B cell (primary cell): Measurements from ENCODE around the gene U2AF1. TPM values are rescaled to one million over a fixed set of nuclear protein-coding genes. Genes with fewer than 3 reads are reported as not detected.
"Not testable (repeated sequence)": the region's sequence is repeated elsewhere in the genome, so short reads cannot be mapped to it uniquely, and the experiment has no call there.

ENCODE experiments used
- ATAC-seq: fragments of 200-7000 bp; cut with Tn5 transposase; one replicate; pipeline ENCODE4 v1.10.0; 2021; ENCODE audit warnings: low read depth, mild to moderate bottlenecking, moderate number of reproducible peaks, moderate library complexity
- CTCF ChIA-PET: fragments of 350-600 bp; sonication (Branson Sonifier 250); formaldehyde crosslinking; loops from one replicate; lab custom pipeline; 2021; ENCODE audit warnings: antibody characterized with exemption, inconsistent platforms; lab: Charles Lee
- POLR2A ChIA-PET: fragments of 350-600 bp; sonication (Branson Sonifier 250); formaldehyde crosslinking; loops from one replicate; lab custom pipeline; 2021; ENCODE audit warnings: antibody characterized with exemption; lab: Charles Lee
- DNase-seq: peaks from one replicate; pipeline ENCODE4 v3.0.0; 2013
- H2AFZ ChIP-seq: 2 replicates; pipeline ENCODE4 v1.6.1; 2012; ENCODE audit warnings: mild to moderate bottlenecking, low read depth, low read length; ENCODE audit not compliant: insufficient read depth, poor library complexity, severe bottlenecking
- H3K27ac ChIP-seq, 2 donors: 1 replicate in 1 of 2; 2 replicates in 1 of 2; pipeline ENCODE4 v1.5.1; 2012 to 2013; ENCODE audit warnings: low read length in 2 of 2, mild to moderate bottlenecking in 2 of 2, moderate library complexity in 1 of 2
- H3K27me3 ChIP-seq, 4 experiments: fragments of 200-600 bp in 1 of 4; sonication (generic) in 1 of 4; replicated peaks in 1 of 4; 1 replicate in 2 of 4; 2 replicates in 2 of 4; pipeline versions ENCODE4 v1.6.1 to v1.7.0; 2013 to 2016; ENCODE audit warnings: low read length in 3 of 4, mild to moderate bottlenecking in 2 of 4, mixed read lengths in 1 of 4, moderate library complexity in 1 of 4; ENCODE audit not compliant: insufficient read depth in 4 of 4, control insufficient read depth in 3 of 4; ENCODE audit errors: control extremely low read depth in 1 of 4
- H3K36me3 ChIP-seq, 2 experiments: replicated peaks in 1 of 2; 1 replicate in 1 of 2; 2 replicates in 1 of 2; pipeline versions ENCODE4 v1.6.1 to v1.7.1; 2013; ENCODE audit warnings: low read length in 1 of 2; ENCODE audit not compliant: insufficient read depth in 2 of 2, control insufficient read depth in 1 of 2; ENCODE audit errors: control extremely low read depth in 1 of 2, extremely low read depth in 1 of 2
- H3K4me1 ChIP-seq, 2 donors: fragments of 200-600 bp in 1 of 2; sonication (generic) in 1 of 2; 1 replicate in 1 of 2; 2 replicates in 1 of 2; pipeline versions ENCODE4 v1.5.1 to v1.6.1; 2013 to 2017; ENCODE audit warnings: low read length in 2 of 2; ENCODE audit not compliant: control insufficient read depth in 2 of 2, insufficient read depth in 2 of 2
- H3K4me2 ChIP-seq: replicated peaks from 2 replicates; pipeline ENCODE3; 2012; ENCODE audit warnings: mild to moderate bottlenecking, low read depth, low read length; ENCODE audit not compliant: poor library complexity, severe bottlenecking
- H3K4me3 ChIP-seq, 5 experiments: fragments of 200-600 bp in 1 of 5; sonication (generic) in 1 of 5; 1 replicate in 3 of 5; 2 replicates in 2 of 5; pipeline versions ENCODE4 v1.5.1 to v1.7.0; 2011 to 2016; ENCODE audit warnings: low read length in 4 of 5, mild to moderate bottlenecking in 4 of 5, low read depth in 2 of 5, control low read depth in 1 of 5, moderate library complexity in 1 of 5; ENCODE audit not compliant: insufficient read depth in 1 of 5; ENCODE audit errors: control extremely low read depth in 1 of 5, extremely low read depth in 1 of 5
- H3K79me2 ChIP-seq: fragments of 200-600 bp; sonication (generic); one replicate; pipeline ENCODE4 v1.6.0; 2016; ENCODE audit warnings: low read length; ENCODE audit not compliant: control insufficient read depth, insufficient read depth
- H3K9ac ChIP-seq: fragments of 200-600 bp; sonication (generic); 2 replicates; pipeline ENCODE4 v1.6.1; 2017; ENCODE audit warnings: mild to moderate bottlenecking, low read length, moderate library complexity
- H3K9me3 ChIP-seq, 3 donors: one replicate each; pipeline versions ENCODE4 v1.6.1 to v1.7.1; 2013; ENCODE audit warnings: low read length in 2 of 3; ENCODE audit not compliant: control insufficient read depth in 2 of 3, insufficient read depth in 1 of 3; ENCODE audit errors: control extremely low read depth in 1 of 3
- H4K20me1 ChIP-seq: 2 replicates; pipeline ENCODE4 v1.6.0; 2012; ENCODE audit warnings: mild to moderate bottlenecking, low read length; ENCODE audit not compliant: insufficient read depth, control insufficient read depth, poor library complexity, severe bottlenecking
- H3K27ac Mint-ChIP-seq: one replicate; pipeline ENCODE4 v1.8.0; 2021; ENCODE audit warnings: mixed read lengths
- H3K27me3 Mint-ChIP-seq: one replicate; pipeline ENCODE4 v1.8.0; 2021; ENCODE audit warnings: mixed read lengths
- H3K4me1 Mint-ChIP-seq: one replicate; pipeline ENCODE4 v1.8.0; 2021; ENCODE audit warnings: mixed read lengths
- H3K4me3 Mint-ChIP-seq: one replicate; pipeline ENCODE4 v1.8.0; 2021; ENCODE audit warnings: mixed read lengths
- H3K9me3 Mint-ChIP-seq: one replicate; pipeline ENCODE4 v1.8.0; 2022; ENCODE audit warnings: mixed read lengths; ENCODE audit not compliant: insufficient read depth
- WGBS: methylation state at CpG from one replicate; pipeline ENCODE4 v1.1.5; 2013; ENCODE audit warnings: missing lambda C conversion rate; ENCODE audit not compliant: insufficient coverage; 5-methylcytosine and 5-hydroxymethylcytosine counted together
- intact Hi-C: fragments of 100-400 bp; cut with micrococcal nuclease; formaldehyde crosslinking; loops from one replicate; pipeline ENCODE4 v1.10.0; 2022
- polyA plus RNA-seq: library from polyadenylated mRNA; depleted of rRNA; stranded (reverse); fragments of >200 nt; gene quantifications from 2 replicates; pipeline ENCODE4 v1.2.3, GENCODE V29; 2012
- total RNA-seq, 2 donors: library from RNA; stranded (reverse); fragments of 120-200 nt in 1 of 2; gene quantifications; 1 replicate in 1 of 2; 2 replicates in 1 of 2; pipeline versions ENCODE4 v1.2.3 to v1.2.4, GENCODE V29; 2013 to 2022

Gene U2AF1
- total and polyA plus RNA-seq, 2 donors (not counting 1 experiment from before 2014, with no cell fraction given), result 70.9 to 104 TPM

DNA sequence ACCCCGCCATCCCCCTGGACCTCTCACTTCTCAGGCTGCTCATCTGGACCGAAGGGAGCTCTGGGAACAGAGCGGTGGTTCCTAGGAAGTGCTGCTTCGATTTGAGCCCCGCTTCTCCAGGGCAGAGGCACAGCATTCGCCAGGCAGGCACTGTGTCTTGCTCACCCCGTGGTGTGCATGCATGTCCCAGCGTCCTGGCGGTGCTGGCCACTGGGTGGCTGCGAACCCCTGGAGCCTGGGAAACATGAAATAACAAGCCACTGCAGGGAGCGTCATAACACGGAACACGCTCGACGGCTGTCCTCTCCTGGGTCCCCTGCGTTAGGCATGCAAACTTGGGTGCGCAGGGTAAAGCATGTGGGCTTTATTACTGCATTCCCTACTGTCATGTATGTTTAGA lies 17.9 kb downstream of the U2AF1 start:
- H3K9me3 ChIP-seq, H3K9ac ChIP-seq, H2AFZ ChIP-seq, H3K4me3 Mint-ChIP-seq, H3K36me3 ChIP-seq, H3K27ac Mint-ChIP-seq, H3K4me1 ChIP-seq, H3K4me2 ChIP-seq, H3K27me3 Mint-ChIP-seq, intact Hi-C loops, ATAC-seq, H3K27ac ChIP-seq, CTCF ChIA-PET, H3K79me2 ChIP-seq, H3K4me1 Mint-ChIP-seq, DNase-seq, POLR2A ChIA-PET, H3K4me3 ChIP-seq, H4K20me1 ChIP-seq, H3K9me3 Mint-ChIP-seq, H3K27me3 ChIP-seq: not testable (repeated sequence)
- no CpG with 5 or more reads among the region's 17 CpGs for WGBS

DNA sequence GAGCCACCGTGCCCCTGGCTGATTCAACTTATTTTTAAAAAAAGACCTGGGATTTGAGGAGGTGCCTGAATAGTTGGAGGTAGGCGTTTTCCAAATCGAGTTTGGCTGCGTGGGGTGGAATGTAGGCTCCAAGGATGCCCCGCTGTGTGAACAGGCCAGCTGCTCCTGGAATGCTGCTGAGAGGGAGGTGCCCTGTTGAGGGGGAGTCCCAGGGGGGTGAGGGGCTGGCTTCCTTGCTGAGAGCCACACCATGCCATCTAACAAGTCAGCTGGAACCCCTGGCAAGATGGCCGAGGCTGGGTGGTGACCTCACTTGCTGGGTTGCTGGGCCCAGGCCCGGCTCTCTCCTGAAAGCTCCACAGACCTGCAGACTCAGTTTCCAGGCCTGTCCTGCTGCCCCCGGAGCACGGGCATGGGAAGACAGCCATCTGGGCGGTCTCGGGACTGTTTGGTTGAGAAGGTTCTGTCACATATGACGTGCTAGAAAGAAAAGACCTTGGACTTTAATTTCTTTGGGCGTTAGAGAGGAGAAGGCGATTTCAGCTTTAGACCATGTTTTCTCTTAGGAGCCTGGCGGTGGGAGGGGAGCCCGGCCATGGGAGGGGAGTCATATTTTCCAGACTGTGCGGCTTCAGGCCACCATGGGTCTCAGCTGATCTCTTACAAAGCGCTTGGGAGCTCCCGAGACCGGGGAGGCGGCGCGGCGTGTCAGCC lies 24.6 kb downstream of the U2AF1 start:
- H2AFZ ChIP-seq, H3K4me1 ChIP-seq, H3K4me3 ChIP-seq, POLR2A ChIA-PET, H3K27ac ChIP-seq, H3K9ac ChIP-seq, ATAC-seq, H3K9me3 Mint-ChIP-seq, intact Hi-C loops, H3K27me3 ChIP-seq, H3K79me2 ChIP-seq, CTCF ChIA-PET, H3K27ac Mint-ChIP-seq, H3K36me3 ChIP-seq, H3K4me1 Mint-ChIP-seq, H4K20me1 ChIP-seq, H3K27me3 Mint-ChIP-seq, H3K9me3 ChIP-seq, DNase-seq, H3K4me3 Mint-ChIP-seq, H3K4me2 ChIP-seq: not testable (repeated sequence)
- WGBS, result no CpG with 5 or more reads among the region's 24 CpGs

DNA sequence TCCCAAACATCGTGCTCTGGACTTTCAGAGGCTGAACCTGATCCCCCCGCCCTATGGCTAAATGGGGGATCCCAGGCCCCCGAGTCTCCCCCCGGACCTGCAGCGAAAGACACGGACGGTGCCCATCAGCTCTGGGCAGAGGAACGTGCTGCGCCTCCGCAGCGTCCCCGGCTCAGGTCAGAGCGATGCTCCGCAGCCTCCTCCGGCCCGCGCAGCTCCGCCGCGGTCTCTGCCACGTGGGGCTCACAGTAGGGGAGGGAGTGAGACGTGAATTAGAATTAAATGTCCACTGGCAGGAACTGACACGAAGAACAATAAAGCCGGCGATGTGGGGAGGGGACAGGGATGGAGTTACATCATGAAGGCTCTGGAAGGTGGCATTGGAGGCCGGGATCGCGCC lies 30.7 kb downstream of the U2AF1 start:
- peak; percentile 36 for ATAC-seq
- H3K79me2 ChIP-seq, H3K27ac ChIP-seq, H3K27me3 ChIP-seq, H2AFZ ChIP-seq, H3K27me3 Mint-ChIP-seq, H4K20me1 ChIP-seq, DNase-seq, CTCF ChIA-PET, H3K4me1 Mint-ChIP-seq, H3K27ac Mint-ChIP-seq, H3K4me1 ChIP-seq, H3K36me3 ChIP-seq, H3K9ac ChIP-seq, H3K4me3 Mint-ChIP-seq, H3K9me3 ChIP-seq, H3K9me3 Mint-ChIP-seq, intact Hi-C loops, H3K4me3 ChIP-seq, H3K4me2 ChIP-seq, POLR2A ChIA-PET: not testable (repeated sequence)
- WGBS, result no CpG with 5 or more reads among the region's 28 CpGs

DNA sequence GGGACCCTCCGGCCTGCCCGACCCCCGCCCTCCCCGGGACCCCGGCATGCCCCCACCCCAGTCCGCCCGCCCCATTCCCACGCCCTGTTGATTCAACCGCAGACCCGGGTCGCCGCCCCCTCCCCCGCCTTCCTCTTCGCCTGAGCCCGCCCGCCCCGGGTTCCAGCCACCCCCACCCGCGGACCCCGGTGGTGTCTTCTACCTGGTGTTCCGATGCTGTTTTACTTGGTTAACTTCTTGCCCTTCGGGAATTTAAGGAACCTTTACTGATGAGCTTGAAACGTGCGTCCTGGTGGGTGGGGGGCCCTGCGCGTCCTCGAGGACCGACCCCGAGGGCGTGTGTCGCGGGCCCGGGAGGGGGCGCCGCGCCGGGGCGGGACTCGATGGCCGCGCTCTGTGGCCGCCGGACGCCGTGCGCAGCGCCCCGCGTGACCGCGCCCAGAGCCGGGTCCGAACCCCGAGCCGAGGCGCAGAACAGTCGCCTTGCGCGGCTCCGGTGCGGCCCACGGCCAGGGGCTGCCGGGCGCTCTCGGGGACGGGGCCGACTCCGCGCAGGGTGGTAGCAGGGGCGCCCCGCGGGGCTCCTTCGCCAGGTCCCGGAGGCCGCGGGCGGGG lies 31.2 kb downstream of the U2AF1 start:
- H4K20me1 ChIP-seq, H3K4me1 Mint-ChIP-seq, H2AFZ ChIP-seq, CTCF ChIA-PET, intact Hi-C loops, H3K27me3 Mint-ChIP-seq, H3K4me3 Mint-ChIP-seq, H3K36me3 ChIP-seq, DNase-seq, H3K27ac Mint-ChIP-seq, H3K27me3 ChIP-seq, H3K9me3 Mint-ChIP-seq, H3K4me1 ChIP-seq, POLR2A ChIA-PET, H3K9ac ChIP-seq, H3K4me3 ChIP-seq, H3K27ac ChIP-seq, H3K79me2 ChIP-seq, H3K9me3 ChIP-seq, H3K4me2 ChIP-seq: not testable (repeated sequence)
- peak; percentile 21 for ATAC-seq
- no CpG with 5 or more reads among the region's 77 CpGs for WGBS
